Osteocyte (in vitro differentiated cells): ENCODE measurements around the gene LYST. TPM values are rescaled to one million over a fixed set of nuclear protein-coding genes. Genes with fewer than 3 reads are reported as not detected.
"Not testable (repeated sequence)": the region's sequence is repeated elsewhere in the genome, so short reads cannot be mapped to it uniquely, and the experiment has no call there.

Experiments
- DNase-seq: peaks from one replicate; pipeline ENCODE4 v3.0.0; 2021; ENCODE audit warnings: mixed read lengths; ENCODE audit not compliant: unreplicated experiment; ENCODE audit errors: extremely low spot score
- H3K27ac Mint-ChIP-seq: one replicate; pipeline ENCODE4 v1.8.0; 2021; ENCODE audit warnings: mild to moderate bottlenecking, mixed read lengths; ENCODE audit not compliant: unreplicated experiment
- H3K27me3 Mint-ChIP-seq: one replicate; pipeline ENCODE4 v1.8.0; 2021; ENCODE audit warnings: mixed read lengths; ENCODE audit not compliant: unreplicated experiment
- H3K36me3 Mint-ChIP-seq: one replicate; pipeline ENCODE4 v1.8.0; 2021; ENCODE audit warnings: mixed read lengths; ENCODE audit not compliant: unreplicated experiment
- H3K4me1 Mint-ChIP-seq: one replicate; pipeline ENCODE4 v1.8.0; 2021; ENCODE audit warnings: mixed read lengths; ENCODE audit not compliant: unreplicated experiment
- H3K4me3 Mint-ChIP-seq: one replicate; pipeline ENCODE4 v1.8.0; 2021; ENCODE audit warnings: mild to moderate bottlenecking, moderate library complexity, mixed read lengths; ENCODE audit not compliant: unreplicated experiment
- H3K9me3 Mint-ChIP-seq: one replicate; pipeline ENCODE4 v1.8.0; 2021; ENCODE audit warnings: mixed read lengths; ENCODE audit not compliant: unreplicated experiment
- total RNA-seq: library from RNA; stranded (reverse); gene quantifications from 2 replicates; pipeline ENCODE4 v1.2.1, GENCODE V29; 2021
- TF ChIP-seq, protein P1 (sequence below): fragments of 200-600 bp; sonication (generic); IDR thresholded peaks from 2 replicates; pipeline ENCODE4 v1.5.0; 2021; ENCODE audit warnings: antibody characterized with exemption, mild to moderate bottlenecking, moderate library complexity

The LYST gene
- total RNA-seq, 1 donor from 2014 or later, result 21.7 TPM

DNA sequence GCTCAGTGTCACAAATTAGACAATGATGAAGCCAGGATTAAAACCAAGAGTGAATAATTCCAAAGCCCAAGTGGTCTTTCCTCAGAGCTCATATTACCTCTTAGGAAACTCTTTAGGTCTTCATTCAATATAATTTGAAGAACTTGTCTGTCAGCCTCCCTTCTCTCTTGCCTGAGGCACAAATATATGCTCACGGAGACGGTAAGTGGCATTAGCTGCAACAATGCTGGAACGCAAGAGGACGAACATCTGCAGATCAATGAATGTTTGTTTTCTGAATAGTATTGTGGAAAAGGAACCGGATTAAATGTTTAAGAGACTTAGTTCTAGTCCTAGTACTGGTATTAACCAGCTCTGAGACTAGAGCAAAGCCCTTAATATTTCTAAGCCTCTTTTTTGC, 39.7 kb upstream of the LYST start:
- Mint-ChIP-seq H3K27ac (peak overlapping the region; percentile 55), H3K36me3 (no peaks in the 10 kb centered on the region), H3K9me3 (no peaks in the 10 kb centered on the region), H3K4me1 (peaks cover 67% of the 10 kb centered on the region), H3K27me3 (no peaks in the 10 kb centered on the region), H3K4me3 (no peak overlapping the region)
- TF ChIP-seq, protein P1, sequence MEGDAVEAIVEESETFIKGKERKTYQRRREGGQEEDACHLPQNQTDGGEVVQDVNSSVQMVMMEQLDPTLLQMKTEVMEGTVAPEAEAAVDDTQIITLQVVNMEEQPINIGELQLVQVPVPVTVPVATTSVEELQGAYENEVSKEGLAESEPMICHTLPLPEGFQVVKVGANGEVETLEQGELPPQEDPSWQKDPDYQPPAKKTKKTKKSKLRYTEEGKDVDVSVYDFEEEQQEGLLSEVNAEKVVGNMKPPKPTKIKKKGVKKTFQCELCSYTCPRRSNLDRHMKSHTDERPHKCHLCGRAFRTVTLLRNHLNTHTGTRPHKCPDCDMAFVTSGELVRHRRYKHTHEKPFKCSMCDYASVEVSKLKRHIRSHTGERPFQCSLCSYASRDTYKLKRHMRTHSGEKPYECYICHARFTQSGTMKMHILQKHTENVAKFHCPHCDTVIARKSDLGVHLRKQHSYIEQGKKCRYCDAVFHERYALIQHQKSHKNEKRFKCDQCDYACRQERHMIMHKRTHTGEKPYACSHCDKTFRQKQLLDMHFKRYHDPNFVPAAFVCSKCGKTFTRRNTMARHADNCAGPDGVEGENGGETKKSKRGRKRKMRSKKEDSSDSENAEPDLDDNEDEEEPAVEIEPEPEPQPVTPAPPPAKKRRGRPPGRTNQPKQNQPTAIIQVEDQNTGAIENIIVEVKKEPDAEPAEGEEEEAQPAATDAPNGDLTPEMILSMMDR, result no peak
- DNase-seq, result no peak

DNA sequence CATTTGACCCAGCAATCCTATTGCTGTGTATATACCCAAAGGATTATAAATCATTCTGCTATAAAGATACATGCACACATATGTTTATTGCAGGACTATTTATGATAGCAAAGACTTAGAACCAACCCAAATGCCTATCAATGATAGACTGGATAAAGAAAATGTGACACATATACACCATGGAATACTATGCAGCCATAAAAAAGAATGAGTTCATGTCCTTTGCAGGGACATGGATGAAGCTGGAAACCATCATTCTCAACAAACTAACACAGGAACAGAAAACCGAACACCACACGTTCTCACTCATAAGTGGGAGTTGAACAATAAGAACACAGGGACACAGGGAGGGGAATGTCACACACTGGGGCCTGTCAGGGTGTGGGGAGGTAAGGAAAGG, 37.1 kb upstream of the LYST start:
- not testable (repeated sequence) for H3K4me3 Mint-ChIP-seq

DNA sequence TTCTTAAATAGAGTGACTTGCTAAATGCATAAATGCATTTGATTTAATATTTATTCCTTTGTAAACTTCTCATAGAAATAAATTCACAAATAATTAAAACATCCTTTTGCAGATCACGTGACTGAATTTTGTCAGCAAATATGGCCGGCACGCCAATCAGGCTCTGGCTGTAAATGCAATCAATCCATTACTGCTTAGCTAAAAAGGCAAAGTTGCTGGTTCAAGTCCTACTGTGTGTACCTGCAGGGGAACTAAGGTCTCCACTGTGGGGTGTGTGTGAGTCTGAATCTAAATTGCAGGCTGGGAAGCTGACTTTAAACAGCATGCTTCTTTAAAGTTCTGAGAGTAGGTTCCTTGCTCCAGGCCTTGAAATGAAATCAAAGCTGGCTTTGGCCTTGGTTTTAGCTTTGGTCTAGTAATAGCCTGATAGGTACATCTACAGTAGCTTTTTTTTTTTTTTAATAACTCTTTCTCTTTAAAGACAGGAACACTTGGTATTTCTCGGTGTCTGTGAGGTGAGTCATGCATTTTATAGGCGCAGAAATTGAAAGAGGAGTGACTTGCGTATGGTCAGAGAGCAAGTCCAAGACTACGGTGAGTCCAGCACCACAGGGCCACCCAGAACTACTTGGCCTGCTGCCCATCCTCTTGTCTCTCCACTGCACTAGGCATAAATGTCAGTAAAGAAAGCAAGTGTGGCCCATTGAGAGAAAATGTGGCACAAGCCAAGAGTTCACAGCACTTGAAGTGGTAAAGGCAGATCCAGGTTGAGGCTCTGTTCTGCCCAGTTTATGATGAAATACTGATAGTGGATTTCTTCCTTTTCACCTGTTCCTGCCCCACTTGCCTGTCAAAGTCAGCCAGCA, 36.2 kb upstream of the LYST start:
- H3K4me3 Mint-ChIP-seq, result no peak overlapping the region

More for the DNA sequence above, 37.1 kb upstream of the LYST start:
- H3K4me1 Mint-ChIP-seq, result peaks cover 52% of the 10 kb centered on the region
- DNase-seq, H3K27me3 Mint-ChIP-seq, H3K9me3 Mint-ChIP-seq, H3K36me3 Mint-ChIP-seq, H3K27ac Mint-ChIP-seq: not testable (repeated sequence)

DNA sequence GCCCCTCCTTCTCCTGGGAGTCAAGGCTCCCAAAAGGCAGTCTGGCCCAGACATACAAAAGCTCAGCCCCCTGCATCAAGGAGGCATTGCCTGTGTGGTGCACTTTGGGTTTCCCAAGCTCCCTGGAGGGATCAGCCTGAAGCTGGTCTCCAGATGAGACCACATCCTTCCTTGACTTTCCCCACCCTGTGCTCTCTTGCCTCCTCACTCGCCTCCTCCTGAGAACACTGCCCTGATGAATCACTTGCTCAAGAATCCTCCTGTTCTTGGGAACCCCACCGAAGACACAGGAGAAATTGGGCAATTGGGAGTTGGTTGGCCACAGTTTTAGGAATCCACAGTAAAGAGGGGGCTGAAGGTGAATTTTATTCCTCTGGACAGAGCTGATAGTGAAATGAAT, 34.8 kb upstream of the LYST start:
- H3K4me3 Mint-ChIP-seq, result no peak overlapping the region
- H3K9me3 Mint-ChIP-seq, result no peaks in the 10 kb centered on the region
- H3K4me1 Mint-ChIP-seq, result peaks cover 42% of the 10 kb centered on the region
- no peaks in the 10 kb centered on the region for H3K36me3 Mint-ChIP-seq
- H3K27me3 Mint-ChIP-seq, result no peaks in the 10 kb centered on the region
- TF ChIP-seq, protein P1, result no peak
- peak overlapping the region; percentile 50 for H3K27ac Mint-ChIP-seq
- no peak for DNase-seq

More for the DNA sequence above, 36.2 kb upstream of the LYST start:
- no peak for DNase-seq
- H3K27me3 Mint-ChIP-seq, result no peaks in the 10 kb centered on the region
- H3K36me3 Mint-ChIP-seq, result no peaks in the 10 kb centered on the region
- H3K9me3 Mint-ChIP-seq, result no peaks in the 10 kb centered on the region
- TF ChIP-seq, protein P1, result no peak
- H3K27ac Mint-ChIP-seq, result peak overlapping the region; percentile 80
- H3K4me1 Mint-ChIP-seq, result peaks cover 52% of the 10 kb centered on the region

DNA sequence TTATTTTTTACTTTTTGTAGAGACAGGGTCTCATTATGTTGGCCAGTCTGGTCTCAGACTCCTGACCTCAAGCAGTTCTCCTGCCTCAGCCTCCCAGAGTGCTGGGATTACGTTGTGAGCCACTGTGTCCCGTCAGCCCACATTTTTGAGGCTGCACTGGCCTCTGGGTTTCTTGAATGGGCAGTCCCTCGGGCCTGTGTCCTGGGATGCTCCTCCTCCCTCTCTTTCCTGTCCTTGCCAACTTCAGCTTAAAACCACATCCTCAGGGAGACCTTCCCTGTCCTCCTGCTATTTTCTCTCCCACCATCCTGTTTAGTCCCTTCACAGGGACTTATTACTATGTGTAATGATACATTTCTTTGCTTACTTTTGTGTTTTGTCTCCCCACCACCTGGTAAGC, 31.4 kb upstream of the LYST start:
- Mint-ChIP-seq H3K27me3 (no peaks in the 10 kb centered on the region), H3K4me3 (no peak overlapping the region), H3K27ac (no peak overlapping the region), H3K36me3 (no peaks in the 10 kb centered on the region), H3K4me1 (peaks cover 33% of the 10 kb centered on the region), H3K9me3 (no peaks in the 10 kb centered on the region)
- TF ChIP-seq, protein P1, result no peak
- DNase-seq, result no peak
